ENCODE results near the gene CABP4.

Gene CABP4
- total RNA-seq: 3.8 to 6.0 reads per million in 2 donors

GRCh38 chr11:67455054-67455453 is at the start of gene CABP4:
Gene CABP4, plus strand, starts transcription at chr11:67455354. Its CDS starts 70 bp downstream, at chr11:67455424.
- DNase-seq: no peak

DNA sequence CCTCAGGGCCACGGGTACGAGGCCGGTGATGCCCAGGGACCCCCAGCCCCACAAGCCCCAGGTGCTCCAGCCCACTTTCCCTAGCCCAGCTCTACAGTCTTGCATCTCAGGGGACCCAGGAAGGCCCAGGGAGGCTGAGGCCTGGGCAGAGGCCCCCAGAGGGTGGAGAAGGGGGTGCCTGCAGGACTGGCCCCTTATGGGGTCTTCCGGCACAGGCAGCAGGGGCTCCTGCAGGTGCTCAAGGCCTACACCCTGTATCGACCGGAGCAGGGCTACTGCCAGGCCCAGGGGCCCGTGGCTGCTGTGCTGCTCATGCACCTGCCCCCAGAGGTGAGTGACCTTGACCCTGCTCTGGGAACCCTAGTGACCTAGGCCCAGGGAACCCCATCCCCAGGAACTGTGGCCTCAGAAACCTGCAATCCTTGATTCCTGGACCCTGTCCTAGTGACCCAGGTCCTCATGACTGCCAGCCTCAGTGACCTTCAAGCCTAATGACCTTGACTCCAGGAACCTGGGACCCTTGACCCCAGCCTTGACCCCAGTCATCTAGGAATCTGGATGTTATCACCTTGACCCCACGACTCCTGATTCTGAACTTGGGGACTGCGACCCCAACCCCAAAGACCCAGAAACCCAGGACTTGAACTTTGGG is 49.3 kb upstream of the CABP4 start:
- DNase-seq: no peak

DNA sequence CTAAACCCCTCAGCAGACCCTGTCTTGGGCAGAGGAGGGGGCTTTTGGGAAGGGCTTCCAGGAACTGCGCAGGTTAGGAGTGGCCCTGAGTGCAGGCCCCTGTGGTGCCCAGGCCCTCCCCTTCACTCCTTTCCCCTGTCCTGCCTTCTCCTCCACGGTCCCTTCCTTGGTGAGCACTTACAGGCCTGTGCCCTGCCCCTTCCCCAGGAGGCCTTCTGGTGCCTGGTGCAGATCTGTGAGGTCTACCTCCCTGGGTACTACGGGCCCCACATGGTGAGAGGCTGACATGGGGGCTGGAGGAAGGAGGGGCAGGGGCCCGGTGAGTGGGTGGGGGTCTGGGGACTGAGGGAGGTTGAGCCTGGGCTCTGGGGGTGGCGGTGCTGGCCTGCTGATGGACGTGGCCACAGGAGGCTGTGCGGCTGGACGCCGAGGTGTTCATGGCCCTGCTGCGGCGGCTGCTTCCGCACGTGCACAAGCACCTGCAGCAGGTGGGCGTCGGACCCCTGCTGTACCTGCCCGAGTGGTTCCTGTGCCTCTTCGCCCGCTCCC is 48.7 kb upstream of the CABP4 start:
- DNase-seq: no peak

GRCh38 chr11:67406969-67407687 is 48.0 kb upstream of the CABP4 start:
- no peak for DNase-seq

DNA sequence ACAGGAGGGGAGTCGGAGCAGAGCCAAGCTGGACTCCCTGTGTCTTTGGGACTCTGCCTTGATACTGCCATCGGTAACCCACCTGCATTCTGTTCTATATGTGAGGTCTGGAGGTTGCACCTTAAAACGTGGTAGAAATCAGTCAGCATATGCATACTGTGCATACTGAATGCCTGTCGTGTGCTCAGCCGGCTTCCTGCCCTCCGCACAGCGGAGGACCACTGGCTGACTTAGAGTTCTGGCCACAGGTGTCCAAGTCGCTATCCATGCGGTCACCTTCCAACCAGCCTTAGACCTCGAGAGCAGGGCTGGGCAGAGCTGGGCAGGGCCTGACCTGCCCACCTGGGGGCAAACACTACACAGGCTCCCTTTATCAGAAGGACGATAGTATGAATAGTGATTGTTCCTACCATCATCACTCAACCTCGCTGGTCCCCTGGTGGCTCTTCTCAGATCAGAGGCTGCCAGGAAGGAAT is 47.4 kb upstream of the CABP4 start:
- no peak for DNase-seq

- no peak for DNase-seq
Observed at GRCh38 chr11:67408437-67409200, 46.5 kb upstream of the CABP4 start.

- DNase-seq: peak; percentile 58
Observed at GRCh38 chr11:67409261-67409666, 45.9 kb upstream of the CABP4 start.

- no peak for DNase-seq
Observed at GRCh38 chr11:67409781-67410368, 45.3 kb upstream of the CABP4 start.

DNA sequence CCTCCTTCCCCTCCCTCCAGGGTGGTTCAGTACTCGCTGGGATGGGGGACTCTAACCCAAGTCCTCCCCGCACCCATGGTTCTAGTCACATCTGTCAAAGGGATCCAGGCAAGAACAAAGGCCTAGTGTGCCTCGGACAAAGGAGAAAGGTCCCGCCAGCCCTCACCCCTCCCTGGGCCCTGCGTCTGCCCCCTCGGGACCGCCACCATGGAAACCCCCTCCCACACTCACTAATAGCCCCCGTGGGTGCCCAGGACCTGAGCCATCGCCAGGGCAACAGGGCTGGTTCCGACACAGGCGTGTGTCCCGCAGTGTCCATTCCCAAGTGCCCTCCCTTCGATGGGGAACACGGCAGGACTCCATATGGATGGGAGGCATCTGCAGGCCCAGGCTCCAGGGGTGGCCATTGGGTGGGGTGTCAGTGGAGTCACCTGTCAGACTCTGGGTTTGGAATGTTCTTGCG is 44.8 kb upstream of the CABP4 start:
- no peak for DNase-seq

DNA sequence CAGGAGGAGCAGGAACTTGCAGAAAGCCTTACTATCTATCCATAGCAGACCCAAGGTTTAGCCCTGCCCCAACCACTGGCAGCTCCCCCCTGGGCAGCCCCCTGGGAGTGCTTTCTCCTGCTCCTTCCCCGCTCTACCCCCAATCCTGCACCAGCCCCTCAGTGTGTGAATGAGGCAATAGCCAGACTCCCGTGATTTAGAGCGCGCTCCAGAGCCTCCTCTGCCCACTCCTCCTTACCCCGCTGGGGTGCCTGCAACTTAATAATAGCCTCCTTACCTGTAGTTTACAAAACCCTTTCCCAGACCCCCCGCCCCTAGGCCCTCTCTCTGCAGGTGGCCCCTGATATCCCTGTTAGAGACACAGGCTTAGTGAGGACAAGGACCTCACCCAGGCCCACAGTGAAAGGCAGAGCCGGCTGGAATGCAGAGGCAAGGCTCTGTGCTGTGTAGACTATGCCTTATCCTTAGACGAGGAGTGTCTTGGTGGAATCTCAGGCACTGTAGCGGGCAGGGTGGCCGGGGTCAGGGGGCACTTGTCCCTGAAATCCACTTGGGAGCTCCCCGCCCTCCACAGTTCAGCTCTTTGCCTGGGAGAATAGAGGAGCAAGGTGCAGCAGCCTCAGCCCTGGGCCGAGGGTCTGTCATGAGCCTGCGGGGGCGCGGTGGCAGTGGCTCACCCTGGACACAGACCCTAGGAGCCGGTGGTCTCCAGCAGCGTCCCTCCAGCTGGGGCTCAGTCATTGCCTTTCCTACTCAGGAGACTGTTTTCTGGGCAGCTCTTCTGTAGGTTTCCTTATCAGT is 44.0 kb upstream of the CABP4 start:
- DNase-seq: no peak

GRCh38 chr11:67411785-67412152 is 43.4 kb upstream of the CABP4 start:
- DNase-seq: no peak

DNA sequence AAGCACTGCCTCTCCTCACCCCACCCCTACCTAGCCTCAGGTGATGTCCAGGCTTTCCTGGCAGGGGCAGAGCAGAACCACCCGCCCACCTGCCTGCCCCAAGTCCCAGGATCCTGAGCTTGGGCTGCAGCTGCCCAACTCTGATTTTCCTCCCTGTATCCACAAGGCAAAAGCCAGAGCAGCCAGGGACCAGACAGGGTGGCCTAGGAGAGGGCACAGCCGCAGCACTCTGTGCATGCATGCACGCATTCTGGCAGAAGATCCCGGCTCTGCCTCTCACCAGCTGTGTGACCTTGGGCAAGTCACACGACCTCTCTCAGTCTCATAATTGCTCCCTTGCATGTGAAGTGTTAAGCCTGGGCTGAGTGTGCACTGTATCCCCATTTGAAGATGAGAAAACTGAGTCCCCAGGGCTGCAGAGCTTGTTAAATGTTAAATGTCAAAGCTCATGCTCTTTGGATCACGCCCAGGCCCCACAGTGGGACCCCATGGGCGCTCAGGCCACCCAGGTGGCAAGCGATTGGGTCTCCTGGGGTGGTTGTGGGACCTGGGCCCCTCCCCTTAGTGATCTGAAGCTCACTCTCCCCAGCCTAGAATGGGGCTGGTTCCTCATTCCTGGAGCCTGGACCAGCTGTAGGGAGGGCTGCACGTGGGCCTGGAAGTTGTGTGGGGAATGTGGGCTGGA is 42.5 kb upstream of the CABP4 start:
- DNase-seq: no peak

DNA sequence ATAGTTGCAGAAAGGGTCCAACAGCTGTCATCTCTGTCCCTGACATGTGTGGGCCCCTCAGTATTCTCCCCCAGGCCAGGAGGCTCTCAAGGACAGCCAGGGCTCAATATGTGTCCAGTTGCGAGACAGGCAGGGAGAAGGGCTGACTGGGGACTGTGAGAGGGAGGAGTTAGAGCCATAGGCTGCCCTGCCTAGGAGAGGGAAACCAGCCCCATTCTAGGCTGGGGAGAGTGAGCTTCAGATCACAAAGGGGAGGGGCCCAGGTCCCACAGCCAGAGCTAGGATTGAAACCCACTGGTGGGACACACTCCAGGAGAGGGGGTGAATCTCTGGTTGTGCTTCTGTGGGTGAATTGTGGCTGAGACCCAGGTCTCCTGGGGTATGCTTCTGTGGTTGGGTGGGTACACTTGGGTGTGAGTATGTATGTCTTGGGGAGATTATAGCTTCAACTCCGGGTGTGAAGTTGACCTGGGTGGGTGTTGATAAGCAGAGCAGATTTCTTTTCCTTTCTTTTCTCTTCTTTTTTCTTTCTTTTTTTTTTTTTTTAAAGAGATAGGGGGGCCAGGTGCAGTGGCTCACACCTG is 41.8 kb upstream of the CABP4 start:
- no peak for DNase-seq

DNA sequence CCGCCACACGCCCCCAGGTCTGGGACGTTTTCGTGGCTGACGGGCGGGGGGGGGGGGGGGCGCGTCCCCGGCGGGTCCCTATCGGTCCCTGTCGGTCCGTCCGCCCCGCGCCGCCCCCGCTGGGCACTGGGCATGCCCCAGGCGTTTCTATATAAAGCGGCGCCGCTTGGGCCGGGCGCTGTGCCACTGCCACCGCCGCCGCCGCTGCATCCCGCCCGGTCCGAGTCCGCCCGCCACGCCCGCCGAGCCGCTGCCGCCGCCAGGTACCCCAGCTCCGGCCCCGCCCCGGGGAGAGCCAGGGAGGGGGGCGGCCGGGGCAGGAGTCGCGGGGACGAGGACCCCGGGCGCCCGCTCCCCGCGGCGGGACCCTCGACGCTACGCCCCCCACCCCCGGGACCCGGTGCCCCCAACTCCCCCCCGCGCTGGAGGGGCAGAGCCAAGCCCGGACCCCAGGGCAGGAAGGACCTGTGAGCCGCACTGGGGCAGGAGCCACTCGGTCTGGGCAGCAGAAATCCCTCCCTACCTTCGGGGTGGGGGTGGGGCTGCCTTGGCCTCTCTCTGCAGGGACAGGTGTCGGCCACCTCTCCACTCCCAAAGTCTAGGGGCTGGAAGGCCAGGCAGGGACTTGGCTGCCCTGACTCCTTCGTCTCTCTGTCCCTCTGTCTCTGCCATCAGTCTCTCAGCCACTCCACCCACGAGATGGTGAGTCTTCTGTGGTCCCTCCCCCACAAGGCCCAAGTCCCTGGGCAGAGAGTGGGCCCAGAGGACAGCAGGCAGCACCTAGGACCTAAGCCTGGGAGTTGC is 39.5 kb upstream of the CABP4 start, which contains the start of gene CARNS1:
Gene CARNS1, plus strand, starts transcription at position 178 of the 804 bp plus-strand sequence. Its CDS starts 522 bp downstream, at position 700.
- no peak for DNase-seq

- peak; percentile 44 for DNase-seq
Observed at GRCh38 chr11:67416416-67417335, 38.5 kb upstream of the CABP4 start.

GRCh38 chr11:67417425-67417824 is 37.7 kb upstream of the CABP4 start:
- no peak for DNase-seq

GRCh38 chr11:67418476-67419281 is 36.5 kb upstream of the CABP4 start:
- no peak for DNase-seq

Measured in activated gamma-delta T cell (primary cell).